K562 (cell line): ENCODE measurements around the gene POPDC3. TPM values are rescaled to one million over a fixed set of nuclear protein-coding genes. Genes with fewer than 3 reads are reported as not detected.

Experiments
- ATAC-seq: fragments of 200-7000 bp; cut with Tn5 transposase; 3 replicates; pipeline ENCODE4 v1.9.1; 2020; ENCODE audit warnings: moderate library complexity
- BruUV-seq: library from RNA; stranded (reverse); fragments of 400-500 nt; replicated peaks from 2 replicates; lab custom pipeline; 2021; lab: Mats Ljungman, UMichigan
- CTCF ChIA-PET: fragments of 300-600 bp; formaldehyde crosslinking; extraction: SDS; loops from one replicate; lab custom pipeline; 2021; ENCODE audit warnings: low intra/inter-chr PET ratio; lab: Yijun Ruan, JAX
- POLR2A ChIA-PET: fragments of 300-600, 350-650 bp; sonication (Branson Sonifier 250); formaldehyde crosslinking; extraction: SDS; loops from one replicate; lab custom pipeline; 2021; ENCODE audit warnings: antibody characterized with exemption, inconsistent platforms; lab: Yijun Ruan, JAX
- DNase-seq, 4 experiments: peaks; one replicate each; pipeline versions ENCODE4 v3.0.0 to v3.0.0-alpha.2; 2011 to 2018; ENCODE audit warnings: low spot score in 3 of 4, mixed read lengths in 3 of 4; ENCODE audit errors: extremely low read depth in 1 of 4
- FAIRE-seq: peaks from 2 replicates; lab custom pipeline; 2011; peaks lifted over from hg19 to GRCh38; lab: Jason Lieb, UNC
- H2AFZ ChIP-seq: 2 replicates; pipeline ENCODE4 v1.6.0; 2011; ENCODE audit warnings: low read depth, low read length, control low read depth, inconsistent platforms
- H3K27ac ChIP-seq: fragments of 200-600 bp; 3 replicates; pipeline ENCODE4 v1.8.0; 2011; ENCODE audit warnings: low read depth, mild to moderate bottlenecking, control low read depth, inconsistent platforms, low read length, moderate library complexity, mixed read lengths; ENCODE audit errors: extremely low read depth
- H3K27me3 ChIP-seq, 2 experiments: fragments of 300-600 bp in 1 of 2; 2 replicates in 1 of 2; 3 replicates in 1 of 2; pipeline versions ENCODE4 v1.6.0 to v1.8.0; 2011; ENCODE audit warnings: inconsistent platforms in 2 of 2, low read length in 2 of 2, mild to moderate bottlenecking in 1 of 2, mixed read lengths in 1 of 2, moderate library complexity in 1 of 2; ENCODE audit not compliant: control insufficient read depth in 2 of 2, insufficient read depth in 2 of 2
- H3K36me3 ChIP-seq: fragments of 300-600 bp; 3 replicates; pipeline ENCODE4 v1.8.0; 2011; ENCODE audit warnings: mild to moderate bottlenecking, low read length, inconsistent platforms; ENCODE audit not compliant: control insufficient read depth, insufficient read depth
- H3K4me1 ChIP-seq, 2 experiments: fragments of 200-600 bp in 1 of 2; replicated peaks in 1 of 2; 2 replicates in 1 of 2; 3 replicates in 1 of 2; pipeline versions ENCODE4 v1.5.1 to v1.8.0; 2011; ENCODE audit warnings: inconsistent platforms in 2 of 2, low read length in 2 of 2, mild to moderate bottlenecking in 1 of 2, mixed read lengths in 1 of 2, moderate library complexity in 1 of 2; ENCODE audit not compliant: control insufficient read depth in 2 of 2, insufficient read depth in 2 of 2
- H3K4me2 ChIP-seq: 2 replicates; pipeline ENCODE4 v1.6.1; 2011; ENCODE audit warnings: low read length, control low read depth, inconsistent platforms, mixed read lengths; ENCODE audit not compliant: insufficient read depth
- H3K4me3 ChIP-seq: fragments of 200-600 bp; sonication (generic), shearing (Covaris generic); 2 replicates; pipeline ENCODE4 v1.5.1; 2016; ENCODE audit warnings: control low read depth, inconsistent platforms
- H3K79me2 ChIP-seq: fragments of 200-600 bp; 3 replicates; pipeline ENCODE4 v1.8.0; 2011; ENCODE audit warnings: low read length, inconsistent platforms; ENCODE audit not compliant: control insufficient read depth, insufficient read depth
- H3K9ac ChIP-seq, 2 experiments: 2 replicates each; pipeline versions ENCODE4 v1.6.0 to v1.6.1; 2011; ENCODE audit warnings: low read depth in 2 of 2, low read length in 2 of 2, control low read depth in 1 of 2, inconsistent platforms in 1 of 2, mild to moderate bottlenecking in 1 of 2, mixed read lengths in 1 of 2; ENCODE audit not compliant: insufficient read depth in 1 of 2
- H3K9me1 ChIP-seq: one replicate; pipeline ENCODE4 v1.6.0; 2011; ENCODE audit warnings: inconsistent platforms, mild to moderate bottlenecking, low read length, moderate library complexity; ENCODE audit not compliant: control insufficient read depth, insufficient read depth
- H3K9me3 ChIP-seq: replicated peaks from 2 replicates; pipeline ENCODE4 v1.5.1; 2011; ENCODE audit warnings: low read depth, low read length, inconsistent platforms; ENCODE audit not compliant: control insufficient read depth, insufficient read depth
- H4K20me1 ChIP-seq: replicated peaks from 2 replicates; pipeline ENCODE4 v1.6.1; 2011; ENCODE audit warnings: low read length, inconsistent platforms, mixed read lengths; ENCODE audit not compliant: control insufficient read depth, insufficient read depth
- PBX2 ChIP-seq, 2 experiments: IDR thresholded peaks in 1 of 2; conservative IDR thresholded peaks in 1 of 2; 2 replicates each; pipeline ENCODE4 v1.6.1; 2016; ENCODE audit warnings: low read depth in 2 of 2, mild to moderate bottlenecking in 1 of 2, missing compliant biosample characterization in 1 of 2, missing genetic modification characterization in 1 of 2, moderate library complexity in 1 of 2
- PTTG1 ChIP-seq: fragments of 450-650 bp; IDR thresholded peaks from 2 replicates; pipeline ENCODE4 v1.6.1; 2016; ENCODE audit warnings: low read depth, mild to moderate bottlenecking, missing genetic modification characterization, missing compliant biosample characterization
- ZNF316 ChIP-seq: fragments of 450-650 bp; IDR thresholded peaks from 2 replicates; pipeline ENCODE4 v1.6.1; 2016
- in situ Hi-C: fragments of 300-500 bp; cut with MboI; formaldehyde crosslinking; loops from 4 replicates; pipeline ENCODE4 v1.15.0; 2018; ENCODE audit warnings: inconsistent platforms, mixed read lengths
- intact Hi-C: fragments of 100-400 bp; cut with micrococcal nuclease; formaldehyde crosslinking; loops from 2 replicates; pipeline ENCODE4 v1.14.2; 2022
- polyA plus RNA-seq, 8 experiments: library from polyadenylated mRNA; depleted of rRNA in 4 of 8; stranded (reverse) in 5 of 8; unstranded in 3 of 8; fragments of >200 nt; fragmentation: Nextera tagmentation in 2 of 8; fragmentation: Illumina TruSeq in 1 of 8; extraction: Ambion mirVana in 2 of 8; extraction: Trizol in 1 of 8; gene quantifications; 2 replicates each; pipeline versions ENCODE4 v1.2.1 to v1.2.3, GENCODE V29; 2011 to 2014; ENCODE audit warnings: inconsistent platforms in 1 of 8, missing spikeins in 1 of 8
- total RNA-seq, 7 experiments: library from RNA; depleted of rRNA in 6 of 7; stranded (reverse); fragments of >200 nt in 6 of 7; fragmentation: Illumina TruSeq in 2 of 7; extraction: Trizol in 2 of 7; gene quantifications; 2 replicates each; pipeline versions ENCODE4 v1.2.1 to v1.2.3, GENCODE V29; 2011 to 2021; ENCODE audit warnings: low replicate concordance in 1 of 7

The POPDC3 gene
- total and polyA plus RNA-seq, 9 of the 15 experiments (the other 6 are each of a cell fraction or from before 2014, with no cell fraction given), result 4.0 to 11.8 (median 5.4) TPM

DNA sequence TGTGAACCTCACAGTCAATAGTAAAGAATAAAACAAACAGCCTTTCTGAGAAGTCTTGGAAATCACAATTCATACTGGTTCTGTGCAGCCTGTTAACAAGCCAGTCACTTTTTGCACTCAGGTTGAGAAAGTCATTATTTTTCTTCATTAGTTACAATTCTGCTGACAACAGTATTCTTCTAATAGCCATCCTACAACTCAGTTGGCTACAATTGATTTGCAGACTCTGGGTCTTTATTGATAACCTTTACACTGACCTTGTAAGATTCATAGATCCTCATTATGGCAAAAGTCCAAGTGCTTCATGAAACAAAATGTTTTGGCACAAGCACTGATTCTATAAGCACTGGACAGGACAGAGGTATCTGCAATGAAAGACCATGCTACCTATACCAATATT, 34.9 kb upstream of the POPDC3 start:
- H3K4me3 ChIP-seq, result no peak overlapping the region
- no peaks in the 10 kb centered on the region for H3K79me2 ChIP-seq
- H3K9me3 ChIP-seq, result no peaks in the 10 kb centered on the region
- intact Hi-C loops, result no loop called here
- no peaks in the 10 kb centered on the region for H3K9me1 ChIP-seq
- H3K36me3 ChIP-seq, result no peaks in the 10 kb centered on the region
- no peaks in the 10 kb centered on the region for H4K20me1 ChIP-seq
- no peak overlapping the region for H2AFZ ChIP-seq
- in situ Hi-C loops, result no loop called here
- no TSS peak for BruUV-seq
- TF ChIP-seq ZNF316 (peak; percentile 32; the same call in 1 of the 2 replicates), PBX2 (CRISPR knock-in tag; IDR thresholded peaks at IDR 0.05; ENCODE audit: low read depth) (no peak), PBX2 (tag; conservative IDR thresholded peaks at IDR 0.05; ENCODE audit: low read depth) (no peak), PTTG1 (no peak)
- TF ChIP-seq, all 486 proteins: peak for 1
- ChIA-PET POLR2A (no interaction called here), CTCF (no interaction called here)
- ATAC-seq (no peak), FAIRE-seq (no peak), DNase-seq (no peak)
- peaks cover 0 to 2% of the 10 kb centered on the region in 2 experiments; a peak in 2 of 5 replicates for H3K27me3 ChIP-seq
- H3K4me2 ChIP-seq, result no peak overlapping the region
- no peak overlapping the region for H3K27ac ChIP-seq
- peaks cover 0 to 12% of the 10 kb centered on the region in 2 experiments; a peak in 3 of 5 replicates for H3K4me1 ChIP-seq
- H3K9ac ChIP-seq, result no peak overlapping the region
